Activated T-cell treated with anti-CD3 and anti-CD28 coated beads, Interleukin-2, amount 50 U/mL, for 24 hours (primary cell): ENCODE results near the gene PCAT6.

Source experiments
- DNase-seq: peaks from one replicate; pipeline ENCODE4 v3.0.0-alpha.2; 2020
- H3K27ac Mint-ChIP-seq: 2 replicates; pipeline ENCODE4 v1.8.0; 2020; ENCODE audit warnings: mild to moderate bottlenecking, mixed read lengths
- H3K27me3 Mint-ChIP-seq: 2 replicates; pipeline ENCODE4 v1.8.0; 2020; ENCODE audit warnings: mixed read lengths
- H3K36me3 Mint-ChIP-seq: 2 replicates; pipeline ENCODE4 v1.8.0; 2020; ENCODE audit warnings: low read depth, mixed read lengths
- H3K4me1 Mint-ChIP-seq: 2 replicates; pipeline ENCODE4 v1.8.0; 2020; ENCODE audit warnings: low read depth, mixed read lengths
- H3K4me3 Mint-ChIP-seq: 2 replicates; pipeline ENCODE4 v1.8.0; 2020; ENCODE audit warnings: mild to moderate bottlenecking, moderate library complexity, mixed read lengths
- H3K9me3 Mint-ChIP-seq: 2 replicates; pipeline ENCODE4 v1.8.0; 2020; ENCODE audit warnings: mixed read lengths

The PCAT6 gene

GRCh38 chr1:202802034-202802433, 8.7 kb upstream of the PCAT6 start:
- peaks cover 14% of the 10 kb centered on the region for H3K36me3 Mint-ChIP-seq
- peaks cover 77% of the 10 kb centered on the region for H3K4me1 Mint-ChIP-seq
- H3K27me3 Mint-ChIP-seq: no peaks in the 10 kb centered on the region
- no peak for DNase-seq
- no peaks in the 10 kb centered on the region for H3K9me3 Mint-ChIP-seq
- no peak overlapping the region for H3K27ac Mint-ChIP-seq
- H3K4me3 Mint-ChIP-seq: no peak overlapping the region

DNA sequence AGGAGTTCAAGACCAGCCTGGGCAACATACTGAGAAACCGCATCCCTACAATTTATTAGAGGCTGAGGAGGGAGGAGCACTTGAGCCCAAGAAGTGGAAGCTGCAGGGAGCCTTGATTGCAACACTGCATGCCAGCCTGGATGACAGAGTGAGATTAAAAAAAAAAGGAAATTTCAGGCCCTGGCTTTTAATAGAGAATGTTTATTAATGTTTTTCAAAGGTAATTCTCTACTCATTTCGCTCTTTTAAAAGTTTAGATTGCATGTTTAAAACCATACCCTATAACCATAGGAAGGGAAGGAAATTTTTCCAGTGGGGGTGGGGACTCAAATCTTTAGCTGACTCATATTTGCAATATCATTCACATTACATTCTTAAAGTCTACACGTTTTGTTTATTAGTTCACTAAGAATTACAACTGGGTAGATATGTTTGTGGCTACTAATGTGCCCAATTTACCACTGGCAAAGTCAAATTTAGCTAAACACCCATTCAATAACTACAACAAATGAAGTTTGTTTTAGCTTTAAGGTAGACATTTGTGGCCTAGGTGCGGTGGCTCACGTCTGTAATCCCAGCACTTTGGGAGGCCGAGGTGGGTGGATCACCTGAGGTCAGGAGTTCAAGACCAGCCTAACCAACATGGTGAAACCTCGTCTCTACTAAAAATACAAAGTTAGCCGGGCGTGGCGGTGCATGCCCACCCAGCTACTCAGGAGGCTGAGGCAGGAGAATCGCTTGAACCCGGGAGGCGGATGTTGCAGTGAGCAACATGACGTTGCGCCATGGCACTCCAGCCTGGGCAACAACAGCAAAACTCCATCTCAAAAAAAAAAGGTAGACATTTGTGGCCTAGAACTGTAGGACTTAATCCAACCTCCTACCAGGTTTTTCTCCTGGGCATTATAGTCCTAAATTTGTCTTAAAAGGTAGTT, 7.5 kb upstream of the PCAT6 start:
- Mint-ChIP-seq H3K9me3 (no peaks in the 10 kb centered on the region), H3K36me3 (peaks cover 14% of the 10 kb centered on the region), H3K4me3 (peak overlapping the region; percentile 43), H3K27ac (peak overlapping the region; percentile 81), H3K4me1 (peaks cover 68% of the 10 kb centered on the region), H3K27me3 (no peaks in the 10 kb centered on the region)
- no peak for DNase-seq

- no peaks in the 10 kb centered on the region for H3K9me3 Mint-ChIP-seq
Measured at GRCh38 chr1:202804126-202804525, 6.6 kb upstream of the PCAT6 start.

GRCh38 chr1:202805886-202806844, 4.6 kb upstream of the PCAT6 start:
- no peak for DNase-seq
- Mint-ChIP-seq H3K27me3 (no peaks in the 10 kb centered on the region), H3K9me3 (no peaks in the 10 kb centered on the region), H3K27ac (peak overlapping the region; percentile 96), H3K36me3 (peaks cover 8% of the 10 kb centered on the region), H3K4me1 (peaks cover 74% of the 10 kb centered on the region), H3K4me3 (peak overlapping the region; percentile 87)

More at GRCh38 chr1:202804126-202804525, 6.6 kb upstream of the PCAT6 start:
- Mint-ChIP-seq H3K27me3 (no peaks in the 10 kb centered on the region), H3K36me3 (peaks cover 14% of the 10 kb centered on the region), H3K27ac (peak overlapping the region; percentile 81), H3K4me3 (peak overlapping the region; percentile 87), H3K4me1 (peaks cover 68% of the 10 kb centered on the region)
- no peak for DNase-seq

- Mint-ChIP-seq H3K36me3 (peaks cover 8% of the 10 kb centered on the region), H3K4me1 (peaks cover 74% of the 10 kb centered on the region), H3K27me3 (peaks cover 5% of the 10 kb centered on the region), H3K27ac (peak overlapping the region; percentile 96), H3K4me3 (peak overlapping the region; percentile 87), H3K9me3 (no peaks in the 10 kb centered on the region)
- peak; percentile 60 for DNase-seq
Measured at GRCh38 chr1:202806845-202807450, 3.8 kb upstream of the PCAT6 start.

- peaks cover 9% of the 10 kb centered on the region for H3K27me3 Mint-ChIP-seq
- no peaks in the 10 kb centered on the region for H3K9me3 Mint-ChIP-seq
- peak overlapping the region; percentile 87 for H3K4me3 Mint-ChIP-seq
- H3K36me3 Mint-ChIP-seq: peaks cover 8% of the 10 kb centered on the region
- H3K27ac Mint-ChIP-seq: peak overlapping the region; percentile 96
- DNase-seq: peak; percentile 63
- H3K4me1 Mint-ChIP-seq: peaks cover 70% of the 10 kb centered on the region
Measured at GRCh38 chr1:202807451-202807925, 3.3 kb upstream of the PCAT6 start.

DNA sequence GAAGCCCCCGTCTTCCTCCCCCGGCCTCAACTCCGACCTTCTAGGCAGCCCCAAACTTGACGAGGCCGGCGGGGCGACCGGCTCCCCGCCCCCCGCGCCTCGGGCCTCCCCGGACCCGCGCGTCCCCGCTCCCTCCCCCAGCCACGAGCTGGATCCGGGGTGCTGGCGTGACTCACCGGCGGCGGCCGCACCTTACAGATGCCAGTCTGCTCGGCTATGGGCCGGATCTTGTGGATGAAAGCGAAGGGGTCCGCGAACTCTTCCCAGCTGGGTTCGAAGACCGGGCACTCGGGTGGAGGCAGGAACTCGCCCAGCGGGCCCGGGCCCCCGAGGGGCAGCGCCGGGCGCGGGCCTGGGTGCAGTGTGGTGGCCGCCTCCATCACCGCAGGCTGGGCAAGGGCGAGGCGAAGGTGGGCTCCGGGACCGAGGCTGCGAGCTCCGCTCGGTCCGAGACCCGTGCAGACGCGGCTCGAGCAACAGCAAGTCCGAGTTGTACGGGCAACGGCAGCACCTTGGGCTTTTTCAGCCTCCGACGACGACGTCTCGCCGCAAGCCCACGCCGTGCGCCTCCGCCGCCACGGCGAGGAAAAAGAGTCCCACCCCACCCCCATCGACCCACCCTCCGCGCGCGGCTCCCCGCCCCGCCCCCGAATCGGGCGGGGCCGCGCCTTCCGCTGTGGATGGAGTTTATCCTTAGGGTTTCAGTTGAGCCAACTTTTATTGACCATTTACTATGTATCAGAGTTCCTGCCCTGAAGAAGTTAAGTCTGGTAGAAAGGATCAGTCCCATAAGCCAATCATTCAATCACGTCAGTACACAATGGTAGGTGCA, 2.6 kb upstream of the PCAT6 start, which contains the start of gene KDM5B:
Gene KDM5B, minus strand, starts transcription at position 496 of the 832 bp plus-strand sequence. Its CDS starts 116 bp downstream, at position 380.
- peaks cover 9% of the 10 kb centered on the region for H3K27me3 Mint-ChIP-seq
- H3K36me3 Mint-ChIP-seq: peaks cover 8% of the 10 kb centered on the region
- peaks cover 63% of the 10 kb centered on the region for H3K4me1 Mint-ChIP-seq
- DNase-seq: peak; percentile 80
- no peaks in the 10 kb centered on the region for H3K9me3 Mint-ChIP-seq
- H3K4me3 Mint-ChIP-seq: peak within 1 kb of the TSS; percentile 87
- H3K27ac Mint-ChIP-seq: peak within 1 kb of the TSS; percentile 96

DNA sequence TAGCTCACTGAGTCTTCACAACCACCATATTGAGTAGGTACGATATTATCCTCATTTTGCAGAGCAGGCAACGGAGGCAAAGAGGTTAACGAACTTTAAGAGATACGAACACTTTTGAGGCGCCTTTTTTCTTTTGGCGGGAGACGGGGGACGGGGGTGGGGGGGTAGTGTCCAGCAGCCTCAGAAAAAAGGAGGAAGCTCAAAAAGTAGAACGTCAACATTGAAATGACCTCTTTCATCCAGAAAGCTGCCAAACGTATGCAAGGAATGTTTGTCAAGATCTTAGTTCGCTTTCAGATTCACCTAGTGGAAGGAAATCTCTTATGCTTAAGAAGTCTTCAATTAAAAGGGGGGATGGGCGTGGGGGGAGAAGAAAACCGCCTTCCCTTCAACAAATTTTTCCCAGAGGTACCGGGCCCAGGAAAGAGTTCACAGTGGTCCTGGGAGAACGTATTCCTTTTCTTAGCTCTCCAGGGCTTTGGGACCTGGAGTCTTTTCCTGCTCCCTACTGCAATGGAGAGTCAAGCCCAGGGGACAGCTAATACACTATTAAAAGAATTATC, 1.1 kb upstream of the PCAT6 start:
- Mint-ChIP-seq H3K27ac (no peak overlapping the region), H3K4me3 (peak overlapping the region; percentile 85), H3K36me3 (peaks cover 8% of the 10 kb centered on the region), H3K27me3 (peaks cover 9% of the 10 kb centered on the region), H3K4me1 (peaks cover 48% of the 10 kb centered on the region), H3K9me3 (no peaks in the 10 kb centered on the region)
- DNase-seq: no peak

DNA sequence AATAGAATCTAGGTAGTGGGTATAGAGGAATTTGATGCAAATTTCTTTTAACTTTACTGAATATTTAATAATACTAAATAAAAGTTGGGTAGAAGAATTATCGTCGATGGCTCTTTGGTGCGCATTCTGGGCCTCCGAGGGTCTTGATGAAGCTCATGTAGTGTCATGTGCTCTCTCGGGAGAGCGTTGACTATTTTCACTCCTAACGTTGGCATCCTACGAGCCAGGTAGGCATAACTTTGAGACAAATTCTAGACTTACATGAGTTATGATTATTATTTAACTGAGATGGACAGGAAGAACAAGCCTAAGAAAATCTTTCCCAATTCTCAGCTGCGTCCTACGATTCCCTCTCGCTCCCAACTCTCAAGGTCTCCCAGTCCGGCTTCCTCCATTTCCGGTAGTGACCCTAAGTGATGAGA, 550 bp upstream of the PCAT6 start:
- Mint-ChIP-seq H3K4me1 (peaks cover 43% of the 10 kb centered on the region), H3K27me3 (peaks cover 9% of the 10 kb centered on the region), H3K9me3 (no peaks in the 10 kb centered on the region), H3K4me3 (peak overlapping the region; percentile 85), H3K36me3 (peaks cover 8% of the 10 kb centered on the region), H3K27ac (peak overlapping the region; percentile 75)
- DNase-seq: no peak

GRCh38 chr1:202811296-202812175, 782 bp downstream of the PCAT6 start:
- H3K36me3 Mint-ChIP-seq: peaks cover 4% of the 10 kb centered on the region
- H3K27ac Mint-ChIP-seq: peak overlapping the region; percentile 84
- H3K9me3 Mint-ChIP-seq: no peaks in the 10 kb centered on the region
- peaks cover 29% of the 10 kb centered on the region for H3K4me1 Mint-ChIP-seq
- H3K4me3 Mint-ChIP-seq: peak overlapping the region; percentile 85
- H3K27me3 Mint-ChIP-seq: peaks cover 9% of the 10 kb centered on the region
- peak; percentile 54 for DNase-seq

DNA sequence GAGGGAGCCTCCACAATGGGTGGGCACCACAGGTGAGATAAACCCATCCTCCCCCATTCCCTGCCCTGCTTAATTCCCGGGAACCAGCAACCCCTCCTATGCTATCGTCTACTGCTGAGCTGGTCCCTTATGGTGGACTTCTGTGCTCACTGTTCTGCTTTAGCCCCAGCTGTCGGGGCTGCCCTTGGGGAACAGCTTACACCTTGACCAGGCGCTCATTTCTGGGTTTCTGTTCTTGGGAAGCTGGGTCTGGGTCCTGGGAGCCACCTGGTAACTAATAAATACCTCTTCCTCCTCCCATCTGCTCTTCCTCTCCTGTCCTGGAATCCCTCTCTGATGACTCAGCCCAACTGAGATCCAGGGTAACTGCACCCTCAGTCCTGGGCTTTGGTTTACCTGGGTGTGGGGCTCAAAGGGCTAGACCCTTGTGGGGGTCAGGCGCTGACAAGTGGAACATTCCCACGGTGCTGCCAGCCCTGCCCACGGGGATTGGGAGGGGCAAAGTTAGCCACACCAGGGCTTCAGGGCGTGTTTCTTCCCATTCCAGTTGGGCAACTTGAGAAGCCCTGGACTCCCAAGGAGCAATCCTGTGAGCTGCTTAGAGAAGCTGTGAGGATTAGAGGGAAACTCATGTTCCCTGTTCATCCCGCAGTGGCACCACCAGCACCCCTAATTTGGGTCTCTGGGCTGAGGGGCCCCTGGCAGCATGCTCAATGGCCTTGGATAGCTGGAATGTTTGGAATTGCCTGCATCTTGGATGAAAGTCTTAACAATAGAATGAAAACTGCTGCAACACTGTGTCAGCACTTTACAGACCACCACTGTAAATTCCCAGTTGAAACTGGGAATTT, 1.6 kb downstream of the PCAT6 start:
- H3K9me3 Mint-ChIP-seq: no peaks in the 10 kb centered on the region
- no peak overlapping the region for H3K27ac Mint-ChIP-seq
- DNase-seq: no peak
- H3K36me3 Mint-ChIP-seq: no peaks in the 10 kb centered on the region
- peaks cover 29% of the 10 kb centered on the region for H3K4me1 Mint-ChIP-seq
- H3K27me3 Mint-ChIP-seq: peaks cover 9% of the 10 kb centered on the region
- H3K4me3 Mint-ChIP-seq: peak overlapping the region; percentile 85

- no peaks in the 10 kb centered on the region for H3K36me3 Mint-ChIP-seq
- peaks cover 12% of the 10 kb centered on the region for H3K27me3 Mint-ChIP-seq
- H3K4me1 Mint-ChIP-seq: peaks cover 14% of the 10 kb centered on the region
- DNase-seq: no peak
- H3K9me3 Mint-ChIP-seq: no peaks in the 10 kb centered on the region
- H3K4me3 Mint-ChIP-seq: no peak overlapping the region
- no peak overlapping the region for H3K27ac Mint-ChIP-seq
Measured at GRCh38 chr1:202815120-202815519, 4.4 kb downstream of the PCAT6 start.
